Measurements from ENCODE around the gene AFMID.

The AFMID gene

GRCh38 chr17:78180083-78180482 is 7.1 kb upstream of the AFMID start:
- DNase-seq: no peak

GRCh38 chr17:78180508-78180907 is 6.7 kb upstream of the AFMID start:
- no peak for DNase-seq

DNA sequence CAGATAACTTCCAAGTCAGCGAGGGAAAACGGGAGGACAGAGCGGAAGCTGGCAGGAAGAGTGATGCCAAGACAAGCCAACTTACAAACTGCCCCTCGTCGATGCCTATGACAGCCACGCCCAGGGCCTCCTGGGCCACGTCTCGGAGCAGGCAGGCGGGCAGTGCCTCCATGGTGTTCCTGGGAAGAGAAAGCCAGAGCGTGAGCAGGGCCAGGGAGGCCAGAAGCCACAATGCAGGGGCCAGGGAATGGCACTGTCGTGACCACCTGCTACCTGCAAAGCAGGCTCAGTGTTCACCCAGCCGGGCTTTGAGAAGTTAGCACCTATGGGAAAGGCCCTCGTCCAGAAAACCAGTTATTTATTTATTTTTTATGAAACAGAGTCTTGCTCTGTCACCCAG is 4.7 kb upstream of the AFMID start:
- no peak for DNase-seq

DNA sequence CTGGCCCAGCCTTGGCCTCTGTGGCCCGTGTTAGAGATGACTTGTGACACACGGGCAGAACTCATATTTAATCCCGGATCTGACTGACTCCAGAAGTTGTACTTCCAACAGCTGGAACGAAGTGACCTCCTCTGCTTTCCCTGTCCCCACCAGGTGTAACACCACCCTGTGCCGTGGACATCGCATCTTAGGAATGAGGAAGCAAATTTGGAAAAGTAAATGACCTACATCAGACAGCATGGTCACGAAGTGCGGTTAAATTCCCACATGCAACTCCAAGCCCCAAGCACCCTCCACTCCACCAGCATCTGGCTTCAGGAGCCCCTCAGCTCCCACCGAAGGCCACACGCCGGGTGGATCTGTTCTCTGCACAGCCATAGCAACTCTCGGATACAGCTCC is 3.2 kb upstream of the AFMID start:
- DNase-seq: no peak

GRCh38 chr17:78184351-78184750 is 2.8 kb upstream of the AFMID start:
- DNase-seq: no peak

GRCh38 chr17:78184868-78185267 is 2.3 kb upstream of the AFMID start:
- no peak for DNase-seq

GRCh38 chr17:78185981-78186691 is 1.0 kb upstream of the AFMID start:
- DNase-seq: no peak

- no peak for DNase-seq
Observed at GRCh38 chr17:78196716-78197115, 9.6 kb downstream of the AFMID start.

DNA sequence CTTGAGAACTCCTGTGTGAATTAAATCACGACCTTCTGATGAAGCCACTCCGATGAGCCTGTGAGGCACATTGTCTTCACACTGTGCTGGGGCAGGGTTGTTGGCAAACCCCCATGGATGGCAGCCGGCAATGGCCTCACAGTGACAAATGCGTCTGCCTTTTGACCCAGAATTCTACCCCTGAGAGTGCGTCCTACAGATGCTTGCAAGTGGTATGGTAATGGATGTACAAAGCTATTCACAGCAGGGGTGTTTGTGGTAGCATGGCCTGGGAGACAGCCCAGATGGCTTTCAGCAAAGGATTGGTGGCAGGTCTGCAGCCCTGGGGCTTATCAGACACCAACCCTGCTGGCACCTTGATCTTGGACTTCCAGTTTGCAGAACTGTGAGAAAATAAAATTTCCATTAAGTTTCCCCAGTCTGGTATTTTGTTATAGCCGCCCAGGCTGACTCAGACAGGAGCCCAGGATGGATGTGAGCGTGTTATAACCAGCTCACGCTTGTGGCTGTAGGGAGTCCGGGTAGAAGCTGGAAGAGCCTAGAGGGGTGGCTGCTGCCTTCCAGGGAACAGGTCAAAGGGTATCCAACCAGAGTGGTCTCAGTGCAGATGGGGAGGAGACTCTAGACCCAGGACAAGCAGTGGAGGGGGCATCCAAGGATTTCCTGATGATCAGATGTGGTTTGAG is 10.1 kb downstream of the AFMID start:
- DNase-seq: no peak

- DNase-seq: no peak
Observed at GRCh38 chr17:78200451-78200850, 13.3 kb downstream of the AFMID start.

GRCh38 chr17:78202666-78203065 is 15.5 kb downstream of the AFMID start:
- no peak for DNase-seq

GRCh38 chr17:78204387-78205123 is 17.4 kb downstream of the AFMID start:
- DNase-seq: no peak

DNA sequence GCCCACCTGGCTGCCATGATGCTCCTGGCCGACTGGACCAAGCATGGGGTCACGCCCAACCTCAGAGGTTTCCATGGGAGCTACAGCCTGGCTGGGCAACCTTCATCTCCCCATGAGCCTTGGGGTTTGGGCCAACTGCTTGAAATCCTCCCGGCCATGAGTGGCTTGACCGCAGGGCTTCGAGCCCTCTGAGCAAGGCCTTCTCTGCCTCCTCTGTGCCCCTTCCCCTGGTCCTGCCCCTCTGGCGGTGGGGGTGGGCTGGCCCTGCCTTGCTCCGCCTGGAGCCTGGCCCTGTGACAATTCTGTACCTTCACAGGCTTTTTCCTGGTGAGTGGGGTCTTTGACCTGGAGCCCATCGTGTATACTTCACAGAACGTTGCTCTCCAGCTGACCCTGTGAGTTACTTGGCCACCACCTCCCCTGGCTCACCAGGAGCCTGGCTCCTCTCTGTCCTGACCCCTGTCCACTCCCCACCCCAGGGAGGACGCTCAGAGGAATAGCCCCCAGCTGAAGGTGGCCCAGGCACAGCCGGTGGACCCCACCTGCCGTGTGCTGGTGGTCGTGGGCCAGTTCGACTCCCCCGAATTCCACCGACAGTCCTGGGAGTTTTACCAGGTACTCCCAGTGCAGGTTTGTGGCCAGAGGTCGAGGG is 18.1 kb downstream of the AFMID start:
- no peak for DNase-seq

- DNase-seq: no peak
Observed at GRCh38 chr17:78206298-78206697, 19.1 kb downstream of the AFMID start.

GRCh38 chr17:78208486-78208885 is 21.3 kb downstream of the AFMID start:
- no peak for DNase-seq

GRCh38 chr17:78210111-78210510 is 22.9 kb downstream of the AFMID start:
- DNase-seq: no peak

DNA sequence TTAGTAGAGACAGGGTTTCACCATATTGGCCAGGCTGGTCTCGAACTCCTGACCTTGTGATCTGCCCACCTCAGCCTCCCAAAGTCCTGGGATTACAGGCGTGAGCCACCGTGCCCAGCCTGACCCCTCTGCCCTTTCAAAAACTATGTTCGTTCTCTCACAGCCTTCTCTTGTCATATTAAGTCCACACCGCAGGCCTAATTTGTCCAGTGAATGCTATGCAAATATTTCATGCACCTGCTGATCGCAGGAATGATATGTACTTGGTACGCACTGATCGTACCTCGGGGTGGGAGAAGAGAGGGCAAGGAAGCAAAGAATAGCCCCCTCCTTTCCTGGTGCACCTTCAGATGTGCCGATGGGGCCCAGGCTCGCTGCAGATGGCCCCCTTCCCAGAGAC is 23.9 kb downstream of the AFMID start:
- DNase-seq: no peak

DNA sequence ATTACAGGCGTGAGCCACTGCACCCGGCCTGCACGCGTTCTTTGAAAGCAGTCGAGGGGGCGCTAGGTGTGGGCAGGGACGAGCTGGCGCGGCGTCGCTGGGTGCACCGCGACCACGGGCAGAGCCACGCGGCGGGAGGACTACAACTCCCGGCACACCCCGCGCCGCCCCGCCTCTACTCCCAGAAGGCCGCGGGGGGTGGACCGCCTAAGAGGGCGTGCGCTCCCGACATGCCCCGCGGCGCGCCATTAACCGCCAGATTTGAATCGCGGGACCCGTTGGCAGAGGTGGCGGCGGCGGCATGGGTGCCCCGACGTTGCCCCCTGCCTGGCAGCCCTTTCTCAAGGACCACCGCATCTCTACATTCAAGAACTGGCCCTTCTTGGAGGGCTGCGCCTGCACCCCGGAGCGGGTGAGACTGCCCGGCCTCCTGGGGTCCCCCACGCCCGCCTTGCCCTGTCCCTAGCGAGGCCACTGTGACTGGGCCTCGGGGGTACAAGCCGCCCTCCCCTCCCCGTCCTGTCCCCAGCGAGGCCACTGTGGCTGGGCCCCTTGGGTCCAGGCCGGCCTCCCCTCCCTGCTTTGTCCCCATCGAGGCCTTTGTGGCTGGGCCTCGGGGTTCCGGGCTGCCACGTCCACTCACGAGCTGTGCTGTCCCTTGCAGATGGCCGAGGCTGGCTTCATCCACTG is 27.0 kb downstream of the AFMID start, which contains the start of gene BIRC5:
Gene BIRC5, plus strand, starts transcription at position 238 of the 690 bp plus-strand sequence. Its CDS starts 64 bp downstream, at position 302.
- peak; percentile 83 for DNase-seq

DNA sequence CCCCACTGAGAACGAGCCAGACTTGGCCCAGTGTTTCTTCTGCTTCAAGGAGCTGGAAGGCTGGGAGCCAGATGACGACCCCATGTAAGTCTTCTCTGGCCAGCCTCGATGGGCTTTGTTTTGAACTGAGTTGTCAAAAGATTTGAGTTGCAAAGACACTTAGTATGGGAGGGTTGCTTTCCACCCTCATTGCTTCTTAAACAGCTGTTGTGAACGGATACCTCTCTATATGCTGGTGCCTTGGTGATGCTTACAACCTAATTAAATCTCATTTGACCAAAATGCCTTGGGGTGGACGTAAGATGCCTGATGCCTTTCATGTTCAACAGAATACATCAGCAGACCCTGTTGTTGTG is 27.5 kb downstream of the AFMID start:
- no peak for DNase-seq

GRCh38 chr17:78219396-78220150 is 32.4 kb downstream of the AFMID start:
- no peak for DNase-seq

- no peak for DNase-seq
Observed at GRCh38 chr17:78223061-78223460, 35.9 kb downstream of the AFMID start.

DNA sequence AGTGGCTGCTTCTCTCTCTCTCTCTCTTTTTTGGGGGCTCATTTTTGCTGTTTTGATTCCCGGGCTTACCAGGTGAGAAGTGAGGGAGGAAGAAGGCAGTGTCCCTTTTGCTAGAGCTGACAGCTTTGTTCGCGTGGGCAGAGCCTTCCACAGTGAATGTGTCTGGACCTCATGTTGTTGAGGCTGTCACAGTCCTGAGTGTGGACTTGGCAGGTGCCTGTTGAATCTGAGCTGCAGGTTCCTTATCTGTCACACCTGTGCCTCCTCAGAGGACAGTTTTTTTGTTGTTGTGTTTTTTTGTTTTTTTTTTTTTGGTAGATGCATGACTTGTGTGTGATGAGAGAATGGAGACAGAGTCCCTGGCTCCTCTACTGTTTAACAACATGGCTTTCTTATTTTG is 36.6 kb downstream of the AFMID start:
- no peak for DNase-seq

Data from central memory CD4-positive, alpha-beta T cell (primary cell).